GM12874 (cell line): ENCODE measurements around the gene GPR35.

Experiments
- CTCF ChIP-seq: IDR thresholded peaks from 2 replicates; pipeline ENCODE4 v1.5.1; 2011; ENCODE audit warnings: low read depth, mild to moderate bottlenecking, control low read depth, low read length, moderate library complexity; ENCODE audit not compliant: insufficient read depth

The GPR35 gene

DNA sequence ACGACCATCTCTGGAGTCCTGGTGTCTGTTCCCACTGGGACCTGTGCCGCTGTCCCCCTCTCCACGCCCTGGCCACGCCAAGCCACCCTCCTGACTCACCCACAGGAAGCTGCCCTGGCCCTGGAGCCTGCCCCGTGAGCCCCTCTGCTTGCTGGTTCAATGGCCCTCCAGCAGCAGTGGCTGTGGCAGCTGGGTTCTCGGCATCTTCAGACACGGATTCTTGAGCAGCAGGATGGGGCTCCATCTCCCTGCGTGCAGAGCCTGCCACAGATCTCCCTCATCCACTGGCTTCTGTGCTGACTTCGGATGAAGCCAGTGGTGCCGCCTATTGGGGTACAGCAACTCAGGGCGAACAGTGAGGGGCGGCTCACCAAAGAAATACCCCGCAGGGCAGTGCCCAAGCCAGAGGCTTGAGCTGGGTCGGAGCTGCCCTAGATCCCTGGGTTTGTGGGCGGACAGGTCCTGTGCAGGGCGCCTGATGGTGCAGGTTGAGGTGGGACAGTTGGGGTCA is 24.8 kb upstream of the GPR35 start:
- TF ChIP-seq CTCF, result no peak

GRCh38 chr2:240601061-240601830 is 24.0 kb upstream of the GPR35 start:
- no peak for TF ChIP-seq CTCF

DNA sequence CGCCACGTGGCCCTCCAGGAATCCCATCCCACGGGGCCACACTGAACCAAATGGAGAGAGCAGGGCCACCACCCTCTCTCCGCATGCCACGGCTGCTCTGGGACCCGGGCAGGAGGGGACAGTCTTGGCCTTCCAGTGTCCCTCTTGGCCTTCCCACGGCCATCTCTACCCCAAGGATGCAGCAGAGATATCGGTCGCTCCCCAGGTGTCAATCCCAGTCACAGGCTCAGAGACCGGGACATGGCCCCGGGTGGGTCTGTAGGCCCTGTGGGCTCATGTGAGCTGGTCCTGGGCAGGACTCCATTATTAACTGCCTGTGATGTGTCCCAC is 23.5 kb upstream of the GPR35 start:
- TF ChIP-seq CTCF, result no peak

GRCh38 chr2:240602266-240603050 is 22.8 kb upstream of the GPR35 start:
- no peak for TF ChIP-seq CTCF

- TF ChIP-seq CTCF, result no peak
Measured at GRCh38 chr2:240603081-240603835, 22.0 kb upstream of the GPR35 start.

DNA sequence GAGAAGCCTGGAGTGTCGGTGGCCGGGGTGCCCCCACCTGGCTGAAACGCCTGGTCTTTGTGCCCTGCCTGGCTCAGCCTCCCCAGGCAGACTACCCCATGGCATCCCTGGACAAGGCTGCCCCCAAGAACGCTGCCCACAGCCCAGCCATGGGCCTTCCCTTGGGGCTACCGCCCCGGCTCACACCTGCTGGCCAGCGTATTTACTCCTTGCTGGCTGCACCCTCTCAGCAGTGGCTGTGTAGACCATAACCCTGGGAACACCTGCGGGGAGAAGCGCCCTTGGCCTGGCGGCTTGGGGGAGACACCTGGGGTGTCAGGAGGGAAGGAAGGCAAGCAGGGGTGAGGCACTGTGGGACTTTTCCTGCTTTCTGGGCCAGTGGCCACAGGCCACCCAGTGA is 21.4 kb upstream of the GPR35 start:
- no peak for TF ChIP-seq CTCF
